HFFc6 (cell line): ENCODE data around the gene TSEN54. TPM values are rescaled to one million over a fixed set of nuclear protein-coding genes. Genes with fewer than 3 reads are reported as not detected.
"Not testable (repeated sequence)": the region's sequence is repeated elsewhere in the genome, so short reads cannot be mapped to it uniquely, and the experiment has no call there.

Experiments
- DNase-seq: peaks from one replicate; pipeline ENCODE4 v3.0.0-alpha.2; 2018
- H3K27ac Mint-ChIP-seq: 2 replicates; pipeline ENCODE4 v1.8.0; 2020; ENCODE audit warnings: mild to moderate bottlenecking, mixed read lengths
- H3K27me3 Mint-ChIP-seq: 2 replicates; pipeline ENCODE4 v1.8.0; 2021; ENCODE audit warnings: mild to moderate bottlenecking, moderate library complexity, mixed read lengths; ENCODE audit not compliant: insufficient read depth
- H3K36me3 Mint-ChIP-seq: 2 replicates; pipeline ENCODE4 v1.8.0; 2021; ENCODE audit warnings: low read depth, mixed read lengths
- H3K4me1 Mint-ChIP-seq: 2 replicates; pipeline ENCODE4 v1.8.0; 2020; ENCODE audit warnings: low read depth, mixed read lengths
- H3K4me3 Mint-ChIP-seq: 2 replicates; pipeline ENCODE4 v1.8.0; 2020; ENCODE audit warnings: mild to moderate bottlenecking, moderate library complexity, mixed read lengths
- H3K9me3 Mint-ChIP-seq: 2 replicates; pipeline ENCODE4 v1.8.0; 2020; ENCODE audit warnings: mild to moderate bottlenecking, mixed read lengths
- CTCF ChIP-seq: fragments of 200-600 bp; sonication (generic); IDR thresholded peaks from 2 replicates; pipeline ENCODE4 v1.5.0; 2021; ENCODE audit warnings: antibody characterized with exemption, mild to moderate bottlenecking
- total RNA-seq, 6 experiments: library from RNA; stranded (reverse); fragmentation: NEBNext Ultra II Directional; extraction: Animal tissue kit (Norgen Biotek cat#: 25700); gene quantifications; 2 replicates in 1 of 6; 3 replicates in 5 of 6; pipeline ENCODE4 v1.2.3, GENCODE V29; 2021

TSEN54 gene
- total RNA-seq, 6 experiments from 2014 or later = 8.7 to 11.1 (median 9.4) TPM

GRCh38 chr17:75517297-75517865 is 1.1 kb downstream of the TSEN54 start:
- Mint-ChIP-seq H3K27ac (no peak overlapping the region), H3K4me3 (peak overlapping the region; percentile 88), H3K27me3 (peaks cover 1% of the 10 kb centered on the region; the same call in 1 of the 2 replicates), H3K36me3 (peaks cover 13% of the 10 kb centered on the region), H3K4me1 (peaks cover 31% of the 10 kb centered on the region), H3K9me3 (no peaks in the 10 kb centered on the region)
- no peak for DNase-seq
- TF ChIP-seq CTCF = peak; percentile 18; the same call in 1 of the 2 replicates

GRCh38 chr17:75518201-75518600 is 1.9 kb downstream of the TSEN54 start:
- H3K27me3 Mint-ChIP-seq = peaks cover 1% of the 10 kb centered on the region; the same call in 1 of the 2 replicates
- H3K4me3 Mint-ChIP-seq = no peak overlapping the region
- no peak overlapping the region for H3K27ac Mint-ChIP-seq
- no peak for DNase-seq
- H3K9me3 Mint-ChIP-seq = no peaks in the 10 kb centered on the region
- peaks cover 23% of the 10 kb centered on the region for H3K4me1 Mint-ChIP-seq
- H3K36me3 Mint-ChIP-seq = peaks cover 13% of the 10 kb centered on the region
- no peak for TF ChIP-seq CTCF

GRCh38 chr17:75518983-75519537 is 2.7 kb downstream of the TSEN54 start:
- Mint-ChIP-seq H3K4me1 (peaks cover 14% of the 10 kb centered on the region), H3K4me3 (no peak overlapping the region), H3K9me3 (no peaks in the 10 kb centered on the region), H3K27me3 (peaks cover 1% of the 10 kb centered on the region; the same call in 1 of the 2 replicates), H3K36me3 (peaks cover 4% of the 10 kb centered on the region; the same call in 1 of the 2 replicates), H3K27ac (no peak overlapping the region)
- no peak for TF ChIP-seq CTCF
- DNase-seq = no peak

GRCh38 chr17:75520413-75520812 is 4.1 kb downstream of the TSEN54 start:
- H3K4me3 Mint-ChIP-seq, H3K27ac Mint-ChIP-seq, DNase-seq, H3K9me3 Mint-ChIP-seq, H3K36me3 Mint-ChIP-seq, H3K27me3 Mint-ChIP-seq: not testable (repeated sequence)
- H3K4me1 Mint-ChIP-seq = peaks cover 12% of the 10 kb centered on the region

- Mint-ChIP-seq H3K4me3 (no peak overlapping the region), H3K27me3 (peaks cover 2% of the 10 kb centered on the region), H3K4me1 (peaks cover 12% of the 10 kb centered on the region), H3K36me3 (peaks cover 3% of the 10 kb centered on the region; the same call in 1 of the 2 replicates), H3K27ac (no peak overlapping the region), H3K9me3 (no peaks in the 10 kb centered on the region)
- DNase-seq = no peak
- no peak for TF ChIP-seq CTCF
Measured at GRCh38 chr17:75521290-75521689, 5.0 kb downstream of the TSEN54 start.

- peaks cover 3% of the 10 kb centered on the region; the same call in 1 of the 2 replicates for H3K36me3 Mint-ChIP-seq
- no peaks in the 10 kb centered on the region for H3K9me3 Mint-ChIP-seq
- DNase-seq = no peak
- H3K27ac Mint-ChIP-seq = no peak overlapping the region
- H3K4me1 Mint-ChIP-seq = peaks cover 10% of the 10 kb centered on the region
- H3K4me3 Mint-ChIP-seq = no peak overlapping the region
- peaks cover 6% of the 10 kb centered on the region for H3K27me3 Mint-ChIP-seq
- no peak for TF ChIP-seq CTCF
Measured at GRCh38 chr17:75521951-75522727, 5.8 kb downstream of the TSEN54 start.
